K562 (cell line): ENCODE results near the gene KIF21A. TPM values are rescaled to one million over a fixed set of nuclear protein-coding genes. Genes with fewer than 3 reads are reported as not detected.

ENCODE experiments used
- CXXC5 ChIP-seq: fragments of 250-450 bp; sonication (Bioruptor Pico); IDR thresholded peaks from 2 replicates; pipeline ENCODE4 v1.8.0; 2022; ENCODE audit warnings: inconsistent platforms, mild to moderate bottlenecking, moderate library complexity
- HEY1 ChIP-seq: fragments of 250-450 bp; sonication (Bioruptor Pico); IDR thresholded peaks from 2 replicates; pipeline ENCODE4 v1.5.0; 2020; ENCODE audit warnings: mild to moderate bottlenecking, moderate library complexity, borderline replicate concordance
- KAT2B ChIP-seq: IDR thresholded peaks from one replicate; pipeline ENCODE4 v1.6.1; 2012; ENCODE audit warnings: low read depth, mild to moderate bottlenecking, control low read depth, inconsistent platforms, low read length, moderate library complexity
- MLLT1 ChIP-seq, 2 experiments: fragments of 450-650 bp; IDR thresholded peaks; 2 replicates each; pipeline ENCODE4 v1.6.1; 2016
- NCOA1 ChIP-seq: fragments of 450-650 bp; IDR thresholded peaks from 2 replicates; pipeline ENCODE4 v1.6.1; 2016; ENCODE audit warnings: low read depth
- POLR2G ChIP-seq: fragments of 200-400 bp; formaldehyde crosslinking; IDR thresholded peaks from 2 replicates; pipeline ENCODE4 v1.6.1; 2017; ENCODE audit warnings: low read depth, mild to moderate bottlenecking, antibody characterized with exemption, low read length, moderate library complexity
- POLR2H ChIP-seq: IDR thresholded peaks from 2 replicates; pipeline ENCODE4 v1.6.1; 2016; ENCODE audit warnings: missing genetic modification characterization, low read depth, mild to moderate bottlenecking, control low read depth, missing compliant biosample characterization, moderate library complexity
- RREB1 ChIP-seq: fragments of 250-450 bp; sonication (Bioruptor Pico); IDR thresholded peaks from 2 replicates; pipeline ENCODE4 v1.4.0; 2020
- SIRT6 ChIP-seq: IDR thresholded peaks from one replicate; pipeline ENCODE4 v1.6.1; 2012; ENCODE audit warnings: low read depth, mild to moderate bottlenecking, control low read depth, inconsistent platforms, low read length, moderate library complexity
- TFAP4 ChIP-seq: sonication (generic); formaldehyde crosslinking; IDR thresholded peaks from 2 replicates; pipeline ENCODE4 v1.8.0; 2022; ENCODE audit warnings: missing genetic modification reagents, mild to moderate bottlenecking, moderate library complexity, borderline replicate concordance
- ZBTB43 ChIP-seq: sonication (generic); formaldehyde crosslinking; IDR thresholded peaks from 2 replicates; pipeline ENCODE4 v1.8.0; 2023; ENCODE audit warnings: mild to moderate bottlenecking, missing genetic modification reagents
- ZBTB8A ChIP-seq: fragments of 450-650 bp; IDR thresholded peaks from 2 replicates; pipeline ENCODE4 v1.6.1; 2018; ENCODE audit warnings: mild to moderate bottlenecking, moderate library complexity; ENCODE audit not compliant: partially characterized antibody
- ZNF395 ChIP-seq: fragments of 200-800 bp; sonication (Bioruptor generic); IDR thresholded peaks from 2 replicates; pipeline ENCODE4 v1.6.1; 2017; ENCODE audit warnings: missing genetic modification characterization, missing compliant biosample characterization
- polyA plus RNA-seq, 8 experiments: library from polyadenylated mRNA; depleted of rRNA in 4 of 8; stranded (reverse) in 5 of 8; unstranded in 3 of 8; fragments of >200 nt; fragmentation: Nextera tagmentation in 2 of 8; fragmentation: Illumina TruSeq in 1 of 8; extraction: Ambion mirVana in 2 of 8; extraction: Trizol in 1 of 8; gene quantifications; 2 replicates each; pipeline versions ENCODE4 v1.2.1 to v1.2.3, GENCODE V29; 2011 to 2014; ENCODE audit warnings: inconsistent platforms in 1 of 8, missing spikeins in 1 of 8
- total RNA-seq, 7 experiments: library from RNA; depleted of rRNA in 6 of 7; stranded (reverse); fragments of >200 nt in 6 of 7; fragmentation: Illumina TruSeq in 2 of 7; extraction: Trizol in 2 of 7; gene quantifications; 2 replicates each; pipeline versions ENCODE4 v1.2.1 to v1.2.3, GENCODE V29; 2011 to 2021; ENCODE audit warnings: low replicate concordance in 1 of 7

The KIF21A gene
- total and polyA plus RNA-seq, 9 of the 15 experiments (the other 6 are each of a cell fraction or from before 2014, with no cell fraction given): 17.7 to 45.0 (median 30.3) TPM

- TF ChIP-seq RREB1 (CRISPR knock-in tag) (0 out of 2 replicates have a peak, but pooled peaks have one; percentile 75), ZNF395 (CRISPR knock-in tag) (peak; percentile 30; the same call in 1 of the 2 replicates), MLLT1 (IDR thresholded peaks at IDR 0.05) (peak in 1 of 2 experiments; percentile 35; a peak in 1 of 4 replicates), HEY1 (no peak), POLR2H (tag) (peak; percentile 79), NCOA1 (no peak), ZBTB8A (no peak), CXXC5 (CRISPR knock-in tag) (peak; percentile 92), SIRT6 (no peak), KAT2B (no peak), POLR2G (peak; percentile 100), TFAP4 (CRISPR knock-in tag) (peak; percentile 57), ZBTB43 (CRISPR knock-in tag) (no peak)
Measured at GRCh38 chr12:39443081-39443928, at the start of gene KIF21A (continued).
